Measurements from ENCODE around the gene SIRT2.
"Not testable (repeated sequence)": the region's sequence is repeated elsewhere in the genome, so short reads cannot be mapped to it uniquely, and the experiment has no call there.

SIRT2 gene

DNA sequence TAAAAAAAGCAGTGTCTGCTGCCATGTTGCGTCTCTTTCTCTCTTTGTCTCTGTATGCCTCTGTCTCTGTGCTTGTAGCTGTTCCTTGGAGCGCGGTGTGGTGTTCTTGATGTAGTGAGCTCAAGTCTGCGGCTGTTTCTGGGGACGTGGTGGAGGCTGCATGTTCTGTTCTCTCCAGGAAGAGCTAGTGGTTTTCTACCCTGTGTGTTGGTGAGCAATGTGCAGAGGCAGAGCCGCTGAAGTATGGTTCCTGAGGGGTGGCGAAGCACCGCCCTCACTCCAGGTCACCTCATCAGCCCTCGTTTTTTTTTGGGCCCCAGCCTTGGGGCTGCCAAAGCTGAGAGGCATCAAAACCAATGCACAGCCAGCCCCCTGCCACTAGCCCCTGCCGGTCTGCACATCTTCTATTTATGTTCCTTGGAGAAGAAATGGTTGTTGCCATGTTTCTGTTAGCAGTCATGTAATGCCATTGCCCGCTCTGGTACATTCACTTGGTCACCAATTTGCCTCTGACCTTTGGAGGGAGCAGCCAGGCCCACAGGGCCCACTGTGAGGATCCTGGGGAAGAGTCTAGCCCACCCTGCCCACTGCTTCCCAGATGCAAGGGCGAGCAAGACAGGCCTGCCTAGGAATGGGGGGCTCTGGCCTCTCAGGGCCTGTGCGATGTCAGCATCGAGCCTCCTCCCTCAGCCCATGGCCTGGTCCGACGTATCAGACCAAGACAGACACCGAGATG is 56.8 kb downstream of the SIRT2 start:
- DNase-seq: no peak

DNA sequence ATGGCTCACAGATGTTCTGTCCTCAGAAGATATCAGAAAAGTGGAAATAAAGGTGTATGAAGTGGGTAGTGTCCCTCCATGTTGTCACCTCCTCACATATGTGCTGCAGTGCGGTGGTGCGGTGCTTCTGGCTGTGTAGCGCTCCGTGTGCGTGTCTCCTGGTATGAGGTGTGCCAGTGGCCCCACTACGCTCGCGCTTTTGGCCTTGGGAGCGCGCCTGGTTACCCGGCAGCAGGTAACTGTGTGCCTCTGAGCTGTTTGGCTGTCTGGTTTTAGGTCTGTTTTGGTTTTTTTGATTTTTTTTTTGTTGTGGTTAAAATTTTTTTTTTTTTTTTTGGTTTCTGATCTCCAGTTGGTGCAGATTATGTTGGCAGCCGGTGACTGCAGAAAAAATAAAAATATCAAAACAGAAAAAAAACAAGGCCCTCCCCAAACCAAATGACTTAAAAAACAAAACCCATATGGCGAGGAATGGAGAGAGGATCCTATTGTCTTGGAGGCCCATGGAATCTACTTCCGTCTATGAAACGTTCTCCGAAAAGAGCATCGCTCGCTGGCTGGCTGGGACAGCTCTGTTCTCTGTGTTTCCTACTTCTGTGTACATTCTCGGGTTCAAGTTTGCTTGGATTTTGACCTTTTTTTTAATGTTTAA is 57.5 kb downstream of the SIRT2 start:
- no peak for DNase-seq

DNA sequence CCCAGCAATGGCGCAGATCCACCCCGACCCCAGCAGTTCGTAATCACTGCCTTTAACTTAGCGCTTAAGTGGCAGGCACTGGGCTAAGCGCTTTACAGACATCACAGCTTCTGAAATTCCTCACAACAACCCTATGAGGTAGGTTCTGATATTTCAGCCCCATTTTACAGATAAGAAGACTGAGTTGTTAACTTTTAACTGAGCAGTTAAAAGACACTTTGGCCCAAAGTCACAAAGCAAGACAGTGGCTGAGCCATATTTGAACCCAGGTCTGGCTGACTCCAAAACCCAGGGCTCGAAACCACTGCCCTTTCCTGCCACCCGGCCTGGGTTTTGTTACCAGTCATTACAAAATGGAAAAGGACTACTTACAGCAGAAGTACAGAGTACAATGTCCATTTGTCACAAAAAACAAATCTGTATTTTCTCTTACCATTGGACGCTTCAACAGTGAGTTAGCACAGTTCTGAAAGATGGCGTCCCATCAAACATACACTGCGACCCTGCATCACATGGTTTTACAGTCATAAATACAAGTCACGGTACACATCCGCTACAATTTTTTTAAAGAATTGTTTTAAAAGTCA is 58.1 kb downstream of the SIRT2 start:
- no peak for DNase-seq

DNA sequence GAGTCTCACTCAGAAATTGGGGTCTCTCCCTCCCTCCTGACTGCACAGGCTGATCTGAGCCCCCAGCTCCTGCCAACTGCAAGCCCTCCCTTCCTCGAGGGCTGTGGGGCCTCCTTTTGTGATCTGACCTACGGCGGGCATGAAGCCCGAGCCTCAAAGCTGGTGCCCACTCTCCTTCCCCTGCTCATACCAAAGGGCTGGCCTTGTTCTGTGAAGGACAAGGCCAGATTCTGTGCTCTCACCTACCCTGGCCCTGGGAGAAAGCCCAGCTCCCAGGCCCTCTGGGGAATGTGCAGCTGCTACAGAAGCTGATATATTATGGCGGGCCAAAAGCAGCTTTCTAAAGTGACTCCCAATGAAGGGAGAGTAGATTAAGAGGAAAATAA is 58.8 kb downstream of the SIRT2 start:
- no peak for DNase-seq

DNA sequence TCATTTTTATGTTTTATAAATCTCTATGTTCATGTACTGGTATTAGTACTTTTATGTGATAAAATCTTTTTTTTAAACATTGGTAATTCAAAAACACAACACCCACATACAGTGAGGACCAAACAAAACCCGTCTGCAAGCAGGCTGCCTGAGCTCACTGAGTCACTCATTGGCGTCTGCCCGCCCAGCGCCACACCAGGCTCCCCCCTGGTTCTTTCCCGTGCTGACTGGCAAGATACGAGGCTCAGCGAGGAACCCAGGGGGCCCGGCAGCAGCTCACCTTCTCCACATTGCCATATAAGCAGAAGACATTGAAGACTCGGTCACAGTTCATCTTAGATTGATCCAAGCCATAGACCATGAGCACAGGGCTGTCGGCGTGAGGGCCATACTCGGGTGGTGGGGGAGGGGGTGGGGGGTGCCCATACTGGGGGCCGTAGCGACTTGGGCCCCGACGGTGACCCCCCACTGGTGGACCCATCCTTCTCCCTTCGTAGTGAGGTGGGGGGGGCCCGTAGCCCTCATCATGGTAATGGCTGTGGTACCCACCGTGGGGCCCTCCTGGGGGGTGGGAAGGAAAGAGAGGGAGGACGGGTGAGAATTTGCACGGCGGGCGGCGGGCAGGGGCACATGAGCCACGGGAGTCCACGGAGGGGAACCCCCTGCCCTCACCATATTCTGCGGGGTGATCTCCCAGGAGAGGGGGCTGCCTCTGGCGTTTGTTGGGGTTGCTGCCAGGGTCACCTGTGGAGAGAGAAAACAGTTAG is 59.4 kb downstream of the SIRT2 start:
- no peak for DNase-seq

DNA sequence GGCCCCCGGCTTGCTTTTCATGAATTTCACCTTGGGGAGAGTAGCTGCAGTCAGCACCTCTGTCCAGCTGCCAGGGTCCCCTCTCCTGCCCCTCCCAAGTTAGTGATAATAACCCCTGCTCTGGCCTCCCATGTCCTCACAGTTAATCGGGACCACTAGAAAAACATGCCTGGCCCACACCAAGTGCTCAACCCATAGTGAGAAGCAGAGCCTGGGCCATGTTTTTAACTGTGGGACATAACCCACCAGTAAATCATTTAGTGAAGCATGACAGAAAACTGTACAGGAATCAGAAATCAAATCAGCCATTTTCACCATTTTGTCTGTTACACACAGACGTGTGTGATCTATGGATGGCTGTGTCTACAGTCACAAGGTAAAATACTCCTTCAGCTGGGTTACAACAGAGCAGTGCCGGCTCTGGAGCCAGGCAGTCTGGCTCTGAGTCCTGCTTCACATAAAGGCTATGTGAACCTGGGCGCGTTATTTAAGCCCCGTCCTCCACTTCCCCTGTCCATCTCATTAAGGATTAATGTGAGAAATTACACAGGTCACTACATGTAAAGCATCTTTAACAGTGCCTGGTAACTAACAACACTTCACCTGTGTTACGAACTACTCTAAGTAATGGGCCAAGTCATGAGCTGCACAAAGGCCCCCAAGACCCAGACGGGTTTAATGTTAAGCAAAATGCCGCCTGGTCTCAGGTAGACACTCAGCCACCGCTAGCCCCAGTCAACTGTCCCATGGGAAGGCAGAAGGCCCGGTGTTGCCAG is 60.2 kb downstream of the SIRT2 start:
- no peak for DNase-seq

DNA sequence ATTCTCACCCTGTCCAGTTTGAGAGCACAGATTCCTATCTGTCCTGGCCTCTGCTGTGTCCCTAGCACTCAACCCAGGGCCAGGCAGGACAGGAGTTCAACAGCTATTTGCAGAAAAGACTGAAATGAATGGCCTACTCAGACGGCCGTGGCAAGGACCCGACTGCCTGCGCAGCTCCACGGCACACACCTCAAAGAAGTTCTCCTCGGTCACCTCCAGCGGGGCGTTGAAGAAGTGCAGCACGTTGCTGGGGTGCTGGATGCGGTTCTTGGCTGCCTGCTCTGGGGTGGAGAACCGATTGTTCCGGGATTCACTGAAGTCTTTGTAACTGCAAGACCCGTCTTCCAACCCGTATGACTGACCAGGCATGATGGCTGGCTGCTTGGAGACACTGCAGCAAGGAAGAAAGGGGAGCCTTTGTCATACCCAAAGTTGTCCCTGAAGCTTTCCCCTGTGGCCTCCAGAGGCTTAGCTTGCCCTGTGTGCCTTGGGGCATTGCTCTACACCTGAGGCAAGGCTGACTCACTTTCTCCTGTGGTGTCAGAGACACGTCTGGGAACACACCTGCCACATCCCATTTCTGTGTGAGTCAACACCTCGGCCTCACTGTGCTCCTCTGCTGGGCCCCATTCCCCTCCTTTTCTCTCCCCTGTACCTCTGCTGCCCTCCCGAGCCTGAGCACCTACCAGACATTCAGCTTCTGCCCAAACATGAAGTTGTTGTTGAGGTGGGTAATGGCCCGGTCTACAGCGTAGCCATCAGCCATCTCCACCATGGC is 61.0 kb downstream of the SIRT2 start:
- DNase-seq: no peak

DNA sequence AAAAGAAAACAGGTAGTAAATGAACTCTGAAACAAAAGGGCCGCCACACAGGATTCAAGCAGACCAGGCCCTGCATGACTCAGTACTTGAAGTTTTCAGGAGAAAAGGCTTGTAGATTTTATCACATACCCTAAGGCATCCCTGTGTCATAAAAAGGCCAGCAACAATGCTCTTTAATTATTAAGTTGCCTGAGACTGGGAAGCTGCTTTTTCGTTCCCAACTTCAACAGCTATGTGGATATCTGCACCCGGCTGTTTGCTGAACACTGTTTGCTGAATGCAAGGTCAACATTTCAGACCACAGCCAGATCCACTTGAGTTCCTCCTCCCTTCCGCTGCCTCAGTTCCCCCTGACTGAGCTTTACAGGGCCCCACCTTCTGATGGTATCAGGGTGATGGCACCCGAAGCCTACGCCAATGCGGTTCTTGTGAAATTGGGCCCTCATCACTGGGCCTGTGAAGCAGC is 61.7 kb downstream of the SIRT2 start:
- DNase-seq: no peak

DNA sequence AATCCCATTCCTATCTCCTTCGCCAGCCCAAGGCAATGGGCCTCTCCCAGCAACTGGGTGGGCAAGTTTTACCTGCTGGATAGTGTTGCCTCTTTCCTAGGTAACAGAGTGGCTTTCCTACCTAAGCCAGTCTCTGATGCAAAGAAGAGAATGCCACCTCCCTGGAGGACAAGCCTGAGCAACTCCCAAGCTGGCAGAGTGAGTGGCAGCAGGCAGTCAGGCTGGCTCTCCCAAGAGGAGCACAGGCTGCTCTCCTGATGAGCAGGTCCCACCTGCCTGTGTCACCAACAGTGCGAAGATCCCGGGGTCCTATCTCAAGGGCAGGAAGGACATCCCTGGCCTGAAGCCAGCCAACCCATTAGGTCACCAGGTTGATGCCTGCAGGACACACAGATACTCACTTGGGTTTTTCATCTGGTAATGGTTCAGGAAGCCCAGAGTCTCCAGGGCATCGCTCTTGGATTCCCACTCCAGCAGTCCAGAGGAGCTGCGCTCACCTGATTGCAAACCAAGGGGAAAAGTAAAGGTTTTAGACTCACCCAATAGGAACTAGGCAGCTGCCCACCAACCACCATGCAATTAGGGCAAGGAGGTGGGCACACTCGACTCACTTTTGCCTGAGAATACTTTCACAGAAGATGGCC is 62.3 kb downstream of the SIRT2 start:
- DNase-seq: no peak

DNA sequence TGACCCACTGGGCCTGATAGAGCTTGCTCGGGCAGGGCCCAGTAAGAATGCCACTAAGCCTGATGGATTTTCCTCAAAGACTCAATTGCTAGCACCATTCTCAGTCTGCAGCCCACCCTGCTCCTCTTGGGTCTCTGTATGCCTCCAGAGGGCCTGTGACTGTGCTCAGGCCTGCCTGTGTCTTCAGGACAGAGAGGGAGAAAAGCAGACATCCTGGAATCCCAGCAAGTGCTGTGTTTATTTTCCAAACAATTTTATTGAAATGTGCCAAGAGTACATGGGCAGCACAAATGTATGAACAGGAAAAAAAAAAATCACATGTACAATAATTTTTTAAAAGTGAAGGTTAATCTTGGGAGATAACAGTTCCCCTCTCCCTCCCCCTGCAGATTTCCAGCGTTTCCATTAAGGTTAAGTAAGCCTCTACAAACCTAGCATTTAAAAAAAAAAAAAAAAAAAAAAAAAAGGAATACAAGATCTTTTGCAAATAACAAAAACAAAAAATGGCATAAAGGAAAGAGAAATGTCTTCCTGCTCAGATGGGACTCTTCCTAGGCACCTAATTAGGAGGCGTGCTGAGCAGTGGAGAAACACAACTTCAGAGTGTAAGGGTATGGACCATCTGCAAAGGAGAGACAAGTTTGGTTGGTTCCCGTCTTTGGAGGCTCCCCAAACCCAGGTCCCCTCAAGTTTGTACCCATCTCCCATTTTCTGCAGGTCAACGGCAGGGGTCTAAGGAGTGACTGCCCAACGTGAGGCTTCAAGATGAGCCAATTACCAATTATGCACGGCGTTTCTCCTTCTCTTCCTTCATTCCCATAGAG is 63.0 kb downstream of the SIRT2 start:
- no peak for DNase-seq

DNA sequence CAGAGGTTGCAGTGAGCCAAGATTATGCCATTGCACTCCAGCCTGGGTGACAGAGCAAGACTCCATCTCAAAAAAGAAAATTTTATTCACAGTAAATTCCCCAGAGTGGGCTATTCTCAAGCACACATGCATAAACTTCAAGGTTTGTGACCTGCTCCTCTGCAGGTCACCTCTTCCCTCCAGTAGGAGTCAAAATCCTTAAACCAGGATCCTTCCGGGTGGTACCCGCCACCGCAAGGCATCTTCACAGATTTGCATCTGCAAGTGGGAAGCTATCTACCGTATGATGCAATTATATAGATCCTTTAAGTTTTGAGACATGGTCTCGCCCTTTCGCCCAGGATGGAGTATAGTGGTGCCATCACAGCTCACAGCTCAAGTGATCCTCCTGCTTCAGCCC is 64.8 kb downstream of the SIRT2 start:
- DNase-seq: no peak

DNA sequence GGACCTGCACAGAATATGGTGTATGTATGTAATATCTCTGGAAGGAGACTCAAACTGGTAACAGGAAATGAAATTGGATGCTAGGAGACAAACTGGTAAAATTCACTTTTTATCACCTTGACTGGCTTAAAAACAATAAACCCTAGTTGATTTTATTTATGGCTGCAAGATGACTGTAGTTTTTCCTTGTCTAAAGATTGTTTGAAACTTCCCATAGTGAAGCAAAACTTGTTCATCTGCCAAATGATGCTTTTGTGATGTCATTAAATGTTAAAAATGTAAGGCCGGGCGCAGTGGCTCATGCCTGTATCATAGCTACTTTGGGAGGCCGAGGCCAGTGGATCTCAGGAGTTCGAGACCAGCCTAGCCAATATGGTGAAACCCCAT is 65.3 kb downstream of the SIRT2 start:
- DNase-seq: no peak

DNA sequence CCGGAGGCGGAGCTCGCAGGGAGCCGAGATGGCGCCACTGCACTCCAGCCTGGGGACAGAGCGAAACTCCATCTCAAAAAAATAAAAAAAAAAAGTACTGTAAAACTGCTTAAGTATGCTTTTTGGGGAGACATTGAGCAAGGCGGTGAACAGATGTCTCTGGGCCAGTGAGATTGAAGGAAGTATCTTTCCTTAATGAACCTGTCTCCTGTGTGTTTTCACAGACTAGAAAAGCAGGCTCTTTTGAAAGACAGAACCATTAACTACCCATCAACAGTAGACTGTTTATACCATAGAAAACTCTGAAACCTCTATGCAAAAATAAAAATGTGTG is 66.4 kb downstream of the SIRT2 start:
- no peak for DNase-seq

DNA sequence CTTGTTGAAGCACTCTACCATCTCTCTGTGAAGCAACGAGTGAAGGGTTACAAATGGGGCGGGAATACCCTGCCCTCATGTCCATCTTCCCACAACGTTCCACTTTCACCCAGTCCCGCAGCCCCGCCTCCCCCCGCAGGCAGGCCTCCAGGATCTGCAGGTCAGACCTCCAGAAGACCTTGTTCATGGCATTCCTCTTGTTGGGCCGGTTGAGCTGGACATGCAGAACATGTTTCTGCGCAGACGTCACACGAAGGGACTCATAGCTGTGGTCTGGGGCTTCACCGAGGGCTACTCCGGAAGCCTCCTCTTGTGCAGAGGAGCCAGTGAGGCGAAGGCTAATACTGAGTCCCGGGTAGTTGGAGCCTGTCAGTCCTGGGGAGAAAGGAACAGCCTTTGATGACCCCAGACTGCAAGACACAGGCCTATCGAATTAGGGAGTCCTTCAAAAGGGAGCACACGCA is 68.2 kb downstream of the SIRT2 start:
- no peak for DNase-seq

DNA sequence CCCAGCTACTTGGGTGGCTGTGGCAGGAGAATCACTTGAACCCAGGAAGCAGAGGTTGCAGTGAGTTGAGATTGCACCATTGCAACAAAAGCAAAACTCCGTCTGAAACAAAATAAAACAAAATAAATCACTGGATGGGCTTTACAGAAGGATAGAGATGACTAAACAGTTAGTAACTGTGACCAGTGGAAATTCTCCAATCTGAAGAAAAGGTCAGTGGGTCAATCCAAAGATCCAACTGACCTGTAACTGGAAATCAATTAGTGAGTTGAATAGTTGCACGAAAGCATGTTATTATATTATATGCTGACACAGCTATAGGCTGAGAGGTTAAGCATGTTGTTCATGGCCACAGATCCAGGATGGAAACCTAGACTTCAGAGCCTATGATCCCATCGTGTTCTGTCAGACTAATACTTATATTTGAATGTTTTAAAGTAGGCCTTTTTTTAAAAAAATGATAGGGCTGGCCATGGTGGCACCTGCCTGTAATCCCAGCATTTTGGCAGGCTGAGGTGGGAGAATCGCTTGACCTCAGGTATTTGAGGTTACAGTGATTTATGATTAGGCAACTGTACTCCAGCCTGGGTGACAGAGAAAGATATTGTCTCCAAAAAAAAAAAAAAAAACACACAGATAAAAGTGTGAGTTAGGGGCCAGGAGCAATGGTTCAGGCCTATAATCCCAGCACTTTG is 69.2 kb downstream of the SIRT2 start:
- no peak for DNase-seq

DNA sequence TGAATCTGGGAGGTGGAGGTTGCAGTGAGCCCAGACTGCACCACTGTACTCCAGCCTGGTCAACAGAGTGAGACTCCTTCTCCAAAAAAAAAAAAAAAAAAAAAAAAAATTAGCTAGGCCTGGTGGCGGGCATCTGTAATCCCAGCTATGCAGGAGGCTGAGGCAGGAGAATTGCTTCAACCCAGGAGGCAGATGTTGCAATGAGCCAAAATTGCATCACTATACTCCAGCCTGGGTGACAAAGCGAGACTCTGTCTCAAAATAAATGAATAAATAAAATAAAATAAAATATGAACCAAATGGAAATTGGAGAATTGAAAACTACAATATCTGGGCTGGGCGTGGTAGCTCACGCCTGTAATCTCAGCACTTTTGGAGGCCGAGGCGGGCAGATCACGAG is 70.2 kb downstream of the SIRT2 start:
- not testable (repeated sequence) for DNase-seq
